ENCODE data around the gene CAPN5. TPM values are rescaled to one million over a fixed set of nuclear protein-coding genes. Genes with fewer than 3 reads are reported as not detected.
"Not testable (repeated sequence)": the region's sequence is repeated elsewhere in the genome, so short reads cannot be mapped to it uniquely, and the experiment has no call there.

CAPN5 gene
- 1 to 10 TPM in 1 of 2 donors, under 1 TPM in 1; 0.89 to 2.5 TPM for total RNA-seq

DNA sequence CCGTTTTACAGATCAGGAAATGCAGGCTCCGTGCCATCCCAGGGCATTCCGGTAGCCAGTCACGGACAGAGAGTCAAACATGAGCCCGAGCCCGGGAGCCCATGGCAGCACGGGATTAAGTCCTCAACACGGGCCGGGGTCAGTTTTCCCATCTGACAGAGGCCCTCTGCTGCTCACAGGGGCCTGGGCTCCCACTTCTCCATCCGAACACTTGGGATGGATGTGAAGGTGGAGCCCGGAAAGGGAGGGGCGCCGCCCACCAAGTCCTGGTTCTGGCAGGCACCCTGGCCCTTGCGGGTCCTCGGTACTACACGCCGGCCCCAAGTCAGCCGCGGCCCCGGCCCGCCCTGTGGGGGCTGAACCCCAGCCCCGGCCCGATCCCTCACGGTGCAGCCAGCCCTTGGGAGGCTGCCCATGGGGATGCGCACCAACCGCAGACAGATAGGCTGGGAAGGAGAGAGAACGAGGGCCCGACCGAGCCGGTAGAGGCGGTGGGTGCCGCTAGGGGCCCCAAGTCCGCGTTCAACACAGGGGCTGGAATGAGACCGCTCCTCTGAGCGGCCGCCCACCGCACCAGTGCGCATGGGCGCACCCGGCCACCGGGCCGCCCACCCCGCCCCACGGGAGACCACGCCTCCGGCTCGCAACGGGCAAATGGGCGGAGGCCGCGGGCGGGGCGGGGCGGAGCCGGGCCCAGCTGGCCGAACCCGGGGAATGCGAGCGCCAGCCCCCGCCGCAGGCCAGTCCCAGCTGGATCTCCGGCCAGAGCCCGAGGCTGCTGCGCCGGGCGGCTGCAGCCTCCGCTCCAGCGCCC lies at the start of gene CAPN5:
CAPN5 (plus strand) TSS at position 743 of the 814 bp plus-strand sequence. CDS start 17,916 bp downstream, outside the sequence.
- peaks cover 0 to 4% of the 10 kb centered on the region in 2 donors for H3K36me3 Mint-ChIP-seq
- peak; percentile 92 to 96 for ATAC-seq

DNA sequence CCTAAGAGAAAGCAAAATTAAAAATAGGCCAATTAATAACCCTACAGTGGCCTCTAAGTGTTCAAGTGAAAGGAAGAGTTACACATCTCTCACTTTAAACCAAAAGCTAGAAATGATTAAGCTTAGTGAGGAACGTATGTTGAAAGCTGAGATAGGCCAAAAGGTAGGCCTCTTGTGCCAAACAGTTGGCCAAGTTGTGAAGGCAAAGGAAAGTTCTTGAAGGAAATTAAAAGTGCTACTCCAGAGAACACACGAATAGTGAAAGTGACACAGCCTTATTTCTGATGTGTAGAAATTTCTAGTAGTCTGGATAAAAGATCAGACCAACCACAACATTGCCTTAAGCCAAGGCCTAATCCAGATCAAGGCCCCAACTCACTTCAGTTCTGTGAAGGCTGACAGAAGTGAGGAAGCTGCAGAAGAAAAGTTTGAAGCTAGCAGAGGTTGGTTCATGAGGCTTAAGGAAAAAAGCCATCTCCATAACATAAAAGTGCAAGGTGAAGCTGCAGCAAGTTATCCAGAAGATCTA lies 48.3 kb upstream of the CAPN5 start:
- Mint-ChIP-seq H3K27ac (peak overlapping the region; percentile 46 to 77), H3K36me3 (peaks cover 0 to 14% of the 10 kb centered on the region in 2 donors)
- H3K9me3 Mint-ChIP-seq; DNase-seq (ENCODE audit: low spot score in 2 of 2): not testable (repeated sequence)
- ATAC-seq, result peak; percentile 18 to 89

More for the DNA sequence above, at the start of gene CAPN5:
- Mint-ChIP-seq H3K9me3 (no peaks in the 10 kb centered on the region), H3K27ac (peak within 1 kb of the TSS; percentile 74 to 94)
- peak; percentile 82 to 91 for DNase-seq (ENCODE audit: low spot score in 2 of 2)

GRCh38 chr11:77019976-77020595 lies 46.7 kb upstream of the CAPN5 start:
- Mint-ChIP-seq H3K36me3 (peaks cover 0 to 14% of the 10 kb centered on the region in 2 donors), H3K27ac (no peak overlapping the region), H3K9me3 (no peaks in the 10 kb centered on the region)
- DNase-seq (ENCODE audit: low spot score in 2 of 2) (no peak), ATAC-seq (no peak)

DNA sequence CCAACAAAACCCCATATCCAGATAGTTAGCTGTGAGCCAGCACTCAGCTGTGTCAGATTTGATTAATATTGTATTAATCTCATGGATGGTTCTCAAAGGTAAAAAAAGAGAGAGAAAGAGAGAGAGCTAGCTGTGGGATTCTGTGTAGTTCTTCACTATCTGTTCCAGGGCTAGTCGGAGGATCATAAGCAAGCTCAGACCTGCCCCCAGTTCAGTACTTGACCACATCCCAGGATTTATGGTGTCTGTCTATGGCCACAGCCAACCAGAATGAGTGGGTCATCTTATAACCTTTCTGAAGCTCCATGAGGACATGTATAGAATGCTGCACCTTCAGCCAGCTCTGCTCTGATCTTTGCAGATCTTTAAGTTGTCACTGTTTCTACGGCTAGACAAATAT lies 46.0 kb upstream of the CAPN5 start:
- no peak overlapping the region for H3K27ac Mint-ChIP-seq
- peaks cover 0 to 14% of the 10 kb centered on the region in 2 donors for H3K36me3 Mint-ChIP-seq
- H3K9me3 Mint-ChIP-seq, result no peaks in the 10 kb centered on the region
- DNase-seq (ENCODE audit: low spot score in 2 of 2) (no peak), ATAC-seq (no peak)

DNA sequence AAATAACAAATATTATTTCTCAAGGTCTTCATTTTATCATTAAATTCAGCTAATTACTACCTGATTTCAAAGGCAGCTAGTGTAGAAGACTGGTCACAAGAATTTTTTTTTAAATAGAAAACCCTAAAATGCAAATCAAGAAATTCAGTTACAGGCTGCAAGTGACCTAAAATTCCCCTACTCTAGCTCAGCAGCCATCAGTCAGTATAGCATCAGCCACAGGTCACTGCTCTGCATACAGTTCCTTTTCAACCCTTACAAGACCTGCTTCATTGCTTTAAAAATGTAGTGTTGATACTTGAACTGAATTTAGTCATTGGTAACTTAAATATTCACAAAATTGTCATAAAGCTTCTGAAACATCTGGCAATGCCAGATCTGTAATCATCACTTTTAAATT lies 42.0 kb upstream of the CAPN5 start:
- Mint-ChIP-seq H3K36me3 (no peaks in the 10 kb centered on the region), H3K9me3 (no peaks in the 10 kb centered on the region), H3K27ac (no peak overlapping the region)
- no peak for DNase-seq (ENCODE audit: low spot score in 2 of 2)
- no peak for ATAC-seq

GRCh38 chr11:77026221-77026620 lies 40.5 kb upstream of the CAPN5 start:
- ATAC-seq (no peak), DNase-seq (ENCODE audit: low spot score in 2 of 2) (no peak)
- Mint-ChIP-seq H3K36me3 (no peaks in the 10 kb centered on the region), H3K9me3 (no peaks in the 10 kb centered on the region), H3K27ac (no peak overlapping the region)

GRCh38 chr11:77026743-77027142 lies 40.0 kb upstream of the CAPN5 start:
- no peak for ATAC-seq
- H3K9me3 Mint-ChIP-seq, result no peaks in the 10 kb centered on the region
- H3K27ac Mint-ChIP-seq, result no peak overlapping the region
- no peaks in the 10 kb centered on the region for H3K36me3 Mint-ChIP-seq
- no peak for DNase-seq (ENCODE audit: low spot score in 2 of 2)

DNA sequence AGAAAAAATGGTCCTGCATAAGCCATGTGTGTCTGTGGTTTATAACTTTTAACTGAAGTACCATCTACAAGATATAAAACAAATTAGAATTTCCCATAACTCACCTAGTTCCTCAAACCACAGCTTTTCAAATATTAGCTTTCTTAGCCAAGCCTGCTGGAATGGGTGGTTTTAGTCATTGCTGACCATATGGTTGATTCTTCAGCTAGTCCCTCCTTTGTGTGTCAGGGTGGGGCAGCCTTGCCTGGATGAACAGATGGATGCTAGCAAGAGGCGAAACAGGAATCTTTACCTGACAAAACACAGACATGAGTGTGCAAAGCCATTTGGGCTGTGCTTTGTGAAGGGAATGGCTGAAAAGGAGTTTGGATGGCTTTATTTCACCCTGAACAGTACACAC lies 39.5 kb upstream of the CAPN5 start:
- Mint-ChIP-seq H3K36me3 (no peaks in the 10 kb centered on the region), H3K9me3 (no peaks in the 10 kb centered on the region), H3K27ac (no peak overlapping the region)
- no peak for DNase-seq (ENCODE audit: low spot score in 2 of 2)
- no peak for ATAC-seq

- ATAC-seq, result no peak
- Mint-ChIP-seq H3K9me3 (no peaks in the 10 kb centered on the region), H3K36me3 (no peaks in the 10 kb centered on the region), H3K27ac (peak overlapping the region in 1 of 2 donors; percentile 14)
- no peak for DNase-seq (ENCODE audit: low spot score in 2 of 2)
These were observed 36.9 kb upstream of the CAPN5 start for GRCh38 chr11:77029829-77030228.

DNA sequence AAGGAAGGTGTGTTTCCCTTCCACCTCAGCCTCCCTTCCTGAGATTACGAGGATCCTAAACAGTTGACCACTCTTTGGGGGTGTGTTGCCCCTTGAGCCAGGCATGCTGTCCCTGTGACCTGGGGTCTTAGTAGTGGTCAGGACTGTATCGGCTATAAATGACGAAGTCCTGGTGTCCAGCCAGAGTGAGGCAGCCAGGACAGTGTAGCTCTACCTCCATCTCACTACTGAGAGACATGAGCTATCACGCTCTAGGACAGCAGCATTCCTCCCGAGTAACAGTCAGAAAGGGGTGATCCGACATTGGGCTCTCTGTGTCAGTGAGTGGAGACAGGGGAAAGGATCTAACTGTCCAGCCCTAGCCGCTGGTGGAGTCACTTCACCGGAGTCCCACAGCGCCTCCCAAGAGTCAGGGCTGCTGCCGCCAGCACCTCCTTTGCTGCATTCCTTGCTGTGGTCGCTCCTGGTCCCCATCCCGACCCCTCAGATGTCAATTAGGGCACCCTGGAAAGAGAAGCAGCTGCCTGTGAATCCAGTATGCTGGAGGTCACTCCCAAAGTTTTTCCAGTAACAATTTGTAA lies 35.8 kb upstream of the CAPN5 start:
- ATAC-seq (no peak), DNase-seq (ENCODE audit: low spot score in 2 of 2) (no peak)
- Mint-ChIP-seq H3K36me3 (no peaks in the 10 kb centered on the region), H3K9me3 (no peaks in the 10 kb centered on the region), H3K27ac (no peak overlapping the region)

DNA sequence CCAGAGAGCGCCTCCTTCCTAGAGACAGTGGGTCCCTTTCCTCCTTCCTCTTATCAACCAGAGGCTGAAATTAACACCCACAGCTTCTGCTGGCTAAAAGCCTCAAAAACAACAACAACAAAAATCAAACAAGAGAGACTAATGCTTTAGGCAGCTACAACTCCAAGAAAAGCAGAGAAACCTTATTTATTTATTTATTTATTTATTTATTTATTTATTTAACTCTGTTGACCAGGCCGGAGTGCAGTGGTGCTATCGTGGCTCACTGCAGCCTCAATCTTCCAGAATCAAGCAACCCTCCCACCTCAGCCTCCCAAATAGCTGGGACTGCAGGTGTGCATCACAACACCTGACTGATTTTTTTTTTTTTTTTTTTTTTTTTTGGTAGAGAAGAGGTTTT lies 35.2 kb upstream of the CAPN5 start:
- Mint-ChIP-seq H3K9me3 (no peaks in the 10 kb centered on the region), H3K27ac (no peak overlapping the region), H3K36me3 (no peaks in the 10 kb centered on the region)
- ATAC-seq (no peak), DNase-seq (ENCODE audit: low spot score in 2 of 2) (no peak)

DNA sequence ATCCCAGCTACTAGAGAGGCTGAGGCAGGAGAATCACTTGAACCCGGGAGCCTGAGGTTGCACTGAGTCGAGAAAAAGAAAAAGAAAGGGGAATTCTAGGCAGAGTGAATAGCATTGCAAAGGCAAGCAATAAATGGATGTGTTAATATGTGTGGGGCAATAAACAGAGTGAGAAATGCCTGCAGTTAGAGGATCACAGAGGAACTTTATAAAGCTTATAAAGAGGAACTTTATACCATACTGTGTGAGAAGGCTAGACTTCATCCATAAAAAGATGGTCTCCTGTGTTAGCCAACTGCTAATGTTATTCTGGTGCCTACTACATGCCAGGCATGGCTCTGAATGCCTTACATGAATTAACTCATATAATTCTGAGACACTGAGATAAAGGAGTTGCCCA lies 31.7 kb upstream of the CAPN5 start:
- no peak for DNase-seq (ENCODE audit: low spot score in 2 of 2)
- H3K36me3 Mint-ChIP-seq, result no peaks in the 10 kb centered on the region
- H3K27ac Mint-ChIP-seq, result no peak overlapping the region
- no peak for ATAC-seq
- no peaks in the 10 kb centered on the region for H3K9me3 Mint-ChIP-seq

- DNase-seq (ENCODE audit: low spot score in 2 of 2) (no peak), ATAC-seq (no peak)
- H3K27ac Mint-ChIP-seq, result no peak overlapping the region
- no peaks in the 10 kb centered on the region for H3K36me3 Mint-ChIP-seq
- H3K9me3 Mint-ChIP-seq, result no peaks in the 10 kb centered on the region
These were observed 31.2 kb upstream of the CAPN5 start for GRCh38 chr11:77035580-77035979.

DNA sequence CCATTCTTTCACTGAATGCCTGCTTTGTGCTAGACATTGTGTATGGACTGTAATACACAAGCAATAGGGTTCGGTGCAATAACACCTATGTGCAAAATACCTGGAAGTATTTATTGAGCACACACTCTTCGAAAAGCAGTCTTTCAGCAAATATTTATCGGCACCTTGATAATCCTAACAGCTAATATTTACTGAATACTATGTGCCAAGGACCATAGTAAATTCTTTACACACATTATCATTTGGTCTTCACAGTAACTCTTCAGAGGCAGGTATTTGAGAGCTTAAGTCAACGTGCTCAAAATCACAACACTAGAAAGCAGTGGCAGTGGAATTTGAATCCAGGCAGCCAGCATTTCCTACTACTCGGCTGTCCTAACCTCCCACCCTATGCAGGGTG lies 30.4 kb upstream of the CAPN5 start:
- Mint-ChIP-seq H3K36me3 (peaks cover 0 to 5% of the 10 kb centered on the region in 2 donors), H3K27ac (no peak overlapping the region), H3K9me3 (no peaks in the 10 kb centered on the region)
- no peak for DNase-seq (ENCODE audit: low spot score in 2 of 2)
- no peak for ATAC-seq

GRCh38 chr11:77037057-77037456 lies 29.7 kb upstream of the CAPN5 start:
- ATAC-seq (no peak), DNase-seq (ENCODE audit: low spot score in 2 of 2) (no peak)
- Mint-ChIP-seq H3K27ac (no peak overlapping the region), H3K9me3 (no peaks in the 10 kb centered on the region), H3K36me3 (peaks cover 0 to 5% of the 10 kb centered on the region in 2 donors)

DNA sequence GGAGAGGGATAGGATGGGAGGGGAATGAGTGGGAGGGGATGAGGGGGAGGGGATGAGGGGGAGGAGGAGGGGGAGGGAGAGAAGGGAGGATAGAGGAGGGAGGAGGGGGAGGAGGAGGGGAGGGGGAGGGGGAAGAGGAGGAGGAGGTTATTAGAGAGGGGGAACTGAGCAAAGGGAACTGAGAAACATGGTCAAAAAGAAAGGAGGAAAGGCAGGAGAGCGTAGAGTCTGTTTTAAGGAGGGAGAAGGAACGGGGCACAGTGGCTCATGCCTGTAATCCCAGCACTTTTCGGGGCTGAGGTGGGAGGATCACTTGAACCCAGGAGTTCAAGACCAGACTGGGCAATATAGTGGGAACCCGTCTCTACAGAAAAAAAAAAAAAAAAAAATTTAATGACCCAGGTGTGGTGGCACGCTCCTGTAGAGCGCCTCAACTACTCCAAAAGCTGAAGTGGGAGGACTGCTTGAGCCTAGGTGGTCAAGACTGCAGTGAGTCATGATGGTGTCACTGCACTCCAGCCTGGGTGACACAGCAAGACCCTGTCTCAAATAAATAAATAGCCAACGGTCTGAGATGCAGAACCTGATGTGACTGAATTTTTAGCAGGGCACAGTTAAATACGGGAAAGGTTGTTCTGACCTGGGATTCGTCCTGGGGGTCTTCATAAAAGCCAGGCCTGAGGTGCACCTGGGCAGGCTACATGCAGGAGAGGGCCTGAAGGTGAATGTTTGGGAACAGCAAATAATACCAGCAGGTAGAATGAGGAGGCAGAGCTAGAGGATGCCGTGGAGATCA lies 28.5 kb upstream of the CAPN5 start:
- H3K36me3 Mint-ChIP-seq, result peaks cover 0 to 5% of the 10 kb centered on the region in 2 donors
- no peak for DNase-seq (ENCODE audit: low spot score in 2 of 2)
- no peak overlapping the region for H3K27ac Mint-ChIP-seq
- no peak for ATAC-seq
- H3K9me3 Mint-ChIP-seq, result no peaks in the 10 kb centered on the region

Data from activated naive CD4-positive, alpha-beta T cell treated with anti-CD3 and anti-CD28 coated beads, Interleukin-2, amount 50 U/mL, for 72 hours (primary cell).